Measurements from ENCODE around the gene TPGS1. TPM values are rescaled to one million over a fixed set of nuclear protein-coding genes. Genes with fewer than 3 reads are reported as not detected.
A peak's percentile ranks its signal among the peaks of the same experiment; 100 is the strongest.

Gene TPGS1
- total and polyA plus RNA-seq, 2 donors (not counting 1 experiment from before 2014, with no cell fraction given): 8.1 to 33.8 TPM

- Mint-ChIP-seq H3K27me3 (peaks cover 12% of the 10 kb centered on the region), H3K27ac (no peak within 1 kb of the TSS), H3K4me3 (no peak within 1 kb of the TSS), H3K9me3 (ENCODE audit: insufficient read depth) (no peaks in the 10 kb centered on the region), H3K4me1 (peaks cover 4% of the 10 kb centered on the region)
- ATAC-seq (ENCODE audit: low read depth): no peak
- POLR2A ChIA-PET: interaction anchor here (0.9 kb wide), 1 partner anchor 10 kb away, joined by 3 read pairs; no protein-coding TSS in a partner anchor
- Histone ChIP-seq H3K4me1 (ENCODE audit: control insufficient read depth in 2 of 2, insufficient read depth in 2 of 2, low read length in 2 of 2) (peaks cover 16 to 18% of the 10 kb centered on the region in 2 donors), H2AFZ (ENCODE audit: insufficient read depth, low read depth, low read length, poor library complexity, severe bottlenecking) (no peak within 1 kb of the TSS), H3K9ac (ENCODE audit: low read length) (no peak within 1 kb of the TSS), H3K27ac (ENCODE audit: low read length in 2 of 2) (no peak within 1 kb of the TSS), H3K79me2 (ENCODE audit: control insufficient read depth, insufficient read depth, low read length) (no peaks in the 10 kb centered on the region), H3K27me3 (replicated peaks in 1 of 4; ENCODE audit: control extremely low read depth in 1 of 4, control insufficient read depth in 3 of 4, insufficient read depth in 4 of 4, low read length in 3 of 4) (peaks cover 0 to 46% (median 14%) of the 10 kb centered on the region in 4 experiments), H3K36me3 (replicated peaks in 1 of 2; ENCODE audit: control extremely low read depth in 1 of 2, control insufficient read depth in 1 of 2, extremely low read depth in 1 of 2, insufficient read depth in 2 of 2, low read length in 1 of 2) (no peaks in the 10 kb centered on the region), H4K20me1 (ENCODE audit: control insufficient read depth, insufficient read depth, low read length, poor library complexity, severe bottlenecking) (no peaks in the 10 kb centered on the region), H3K9me3 (ENCODE audit: control extremely low read depth in 1 of 3, control insufficient read depth in 2 of 3, insufficient read depth in 1 of 3, low read length in 2 of 3) (peaks cover 0 to 32% (median 0%) of the 10 kb centered on the region in 3 donors), H3K4me3 (ENCODE audit: control extremely low read depth in 1 of 5, extremely low read depth in 1 of 5, insufficient read depth in 1 of 5, low read depth in 2 of 5, low read length in 4 of 5) (no peak within 1 kb of the TSS), H3K4me2 (replicated peaks; ENCODE audit: low read depth, low read length, poor library complexity, severe bottlenecking) (peak within 1 kb of the TSS; percentile 50)
- WGBS (ENCODE audit: insufficient coverage): 21% methylated on average over 30 of the region's 33 CpGs
- TF ChIP-seq CTCF (IDR thresholded peaks at IDR 0.05): no peak
- TF ChIP-seq EZH2 (IDR thresholded peaks at IDR 0.05; ENCODE audit: borderline replicate concordance, insufficient read depth, low read depth, low read length, poor library complexity, severe bottlenecking): no peak
- DNase-seq: no peak
- intact Hi-C loops (cut with micrococcal nuclease): no loop called here
- CTCF ChIA-PET: interaction anchor here (1.3 kb wide), 1 partner anchor 10 kb away, joined by 5 read pairs; no protein-coding TSS in a partner anchor
Measured at GRCh38 chr19:496112-496665, 11.1 kb upstream of the TPGS1 start, which contains the start of gene MADCAM1. Gene MADCAM1 (plus strand): TSS chr19:496486. CDS start chr19:496500, 14 bp downstream.

DNA sequence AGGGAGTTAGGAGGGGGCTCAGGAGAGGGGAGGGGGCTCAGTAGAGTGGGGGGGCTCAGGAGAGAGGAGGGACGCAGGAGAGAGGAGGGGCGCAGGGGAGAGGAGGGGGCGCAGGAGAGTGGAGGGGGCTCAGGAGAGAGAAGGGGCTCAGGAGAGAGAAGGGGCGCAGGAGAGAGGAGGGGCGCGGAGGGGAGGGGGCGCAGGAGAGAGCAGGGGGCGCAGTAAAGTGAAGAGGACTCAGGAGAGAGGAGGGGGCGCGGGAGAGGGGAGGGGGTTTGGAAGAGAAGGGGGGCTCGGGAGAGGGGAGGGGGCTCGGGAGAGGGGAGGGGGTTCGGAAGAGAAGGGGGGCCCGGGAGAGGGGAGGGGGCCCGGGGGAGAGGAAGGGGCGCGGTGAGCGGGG is 10.3 kb upstream of the TPGS1 start:
- WGBS (ENCODE audit: insufficient coverage): 0% methylated on average over 2 of the region's 18 CpGs
- TF ChIP-seq EZH2 (IDR thresholded peaks at IDR 0.05; ENCODE audit: borderline replicate concordance, insufficient read depth, low read depth, low read length, poor library complexity, severe bottlenecking) (no peak), CTCF (IDR thresholded peaks at IDR 0.05) (no peak)
- ATAC-seq (ENCODE audit: low read depth) (no peak), DNase-seq (no peak)
- Mint-ChIP-seq H3K9me3 (ENCODE audit: insufficient read depth) (no peaks in the 10 kb centered on the region), H3K4me3 (no peak overlapping the region), H3K4me1 (peaks cover 4% of the 10 kb centered on the region), H3K27me3 (peaks cover 12% of the 10 kb centered on the region), H3K27ac (no peak overlapping the region)
- H3K27ac ChIP-seq (ENCODE audit: low read length in 2 of 2): no peak overlapping the region
- intact Hi-C loops (cut with micrococcal nuclease): no loop called here
- no peaks in the 10 kb centered on the region for H3K36me3 ChIP-seq (replicated peaks in 1 of 2; ENCODE audit: control extremely low read depth in 1 of 2, control insufficient read depth in 1 of 2, extremely low read depth in 1 of 2, insufficient read depth in 2 of 2, low read length in 1 of 2)
- H3K4me3 ChIP-seq (ENCODE audit: control extremely low read depth in 1 of 5, extremely low read depth in 1 of 5, insufficient read depth in 1 of 5, low read depth in 2 of 5, low read length in 4 of 5): no peak overlapping the region
- peaks cover 16 to 18% of the 10 kb centered on the region in 2 donors for H3K4me1 ChIP-seq (ENCODE audit: control insufficient read depth in 2 of 2, insufficient read depth in 2 of 2, low read length in 2 of 2)
- H4K20me1 ChIP-seq (ENCODE audit: control insufficient read depth, insufficient read depth, low read length, poor library complexity, severe bottlenecking): no peaks in the 10 kb centered on the region
- no peak overlapping the region for H2AFZ ChIP-seq (ENCODE audit: insufficient read depth, low read depth, low read length, poor library complexity, severe bottlenecking)
- CTCF ChIA-PET: no interaction called here
- H3K9ac ChIP-seq (ENCODE audit: low read length): no peak overlapping the region
- H3K79me2 ChIP-seq (ENCODE audit: control insufficient read depth, insufficient read depth, low read length): no peaks in the 10 kb centered on the region
- H3K9me3 ChIP-seq (ENCODE audit: control extremely low read depth in 1 of 3, control insufficient read depth in 2 of 3, insufficient read depth in 1 of 3, low read length in 2 of 3): peaks cover 0 to 33% (median 0%) of the 10 kb centered on the region in 3 donors
- H3K27me3 ChIP-seq (replicated peaks in 1 of 4; ENCODE audit: control extremely low read depth in 1 of 4, control insufficient read depth in 3 of 4, insufficient read depth in 4 of 4, low read length in 3 of 4): peaks cover 0 to 46% (median 14%) of the 10 kb centered on the region in 4 experiments
- POLR2A ChIA-PET: no interaction called here
- H3K4me2 ChIP-seq (replicated peaks; ENCODE audit: low read depth, low read length, poor library complexity, severe bottlenecking): no peak overlapping the region
